Bronchial epithelial cell (primary cell): ENCODE results near the gene LGALS13. TPM values are rescaled to one million over a fixed set of nuclear protein-coding genes. Genes with fewer than 3 reads are reported as not detected.

ENCODE experiments used
- DNase-seq: peaks from one replicate; pipeline ENCODE4 v3.0.0-alpha.2; 2010; ENCODE audit warnings: low read depth
- FAIRE-seq: peaks from 2 replicates; lab custom pipeline; 2011; peaks lifted over from hg19 to GRCh38; lab: Jason Lieb, UNC
- H3K27me3 ChIP-seq: 2 replicates; pipeline ENCODE4 v1.5.1; 2011; ENCODE audit warnings: low read length; ENCODE audit not compliant: control insufficient read depth, insufficient read depth
- H3K36me3 ChIP-seq: 2 replicates; pipeline ENCODE4 v1.5.1; 2011; ENCODE audit warnings: low read length; ENCODE audit not compliant: control insufficient read depth, insufficient read depth
- H3K4me3 ChIP-seq: 2 replicates; pipeline ENCODE4 v1.5.1; 2011; ENCODE audit warnings: mild to moderate bottlenecking, low read depth, low read length, control low read depth
- total RNA-seq: library from RNA; depleted of rRNA; stranded (reverse); fragments of >200 nt; gene quantifications from 2 replicates; pipeline ENCODE4 v1.2.1, GENCODE V29; 2014
- TF ChIP-seq, protein P1 (sequence below): IDR thresholded peaks from 2 replicates; pipeline ENCODE4 v1.5.1; 2011; ENCODE audit warnings: mild to moderate bottlenecking, moderate library complexity, low read length, control low read depth, inconsistent platforms; ENCODE audit not compliant: insufficient read depth, severe bottlenecking

Gene LGALS13
- total RNA-seq, 1 donor from 2014 or later = not detected

- no peak for FAIRE-seq
- TF ChIP-seq, protein P1, sequence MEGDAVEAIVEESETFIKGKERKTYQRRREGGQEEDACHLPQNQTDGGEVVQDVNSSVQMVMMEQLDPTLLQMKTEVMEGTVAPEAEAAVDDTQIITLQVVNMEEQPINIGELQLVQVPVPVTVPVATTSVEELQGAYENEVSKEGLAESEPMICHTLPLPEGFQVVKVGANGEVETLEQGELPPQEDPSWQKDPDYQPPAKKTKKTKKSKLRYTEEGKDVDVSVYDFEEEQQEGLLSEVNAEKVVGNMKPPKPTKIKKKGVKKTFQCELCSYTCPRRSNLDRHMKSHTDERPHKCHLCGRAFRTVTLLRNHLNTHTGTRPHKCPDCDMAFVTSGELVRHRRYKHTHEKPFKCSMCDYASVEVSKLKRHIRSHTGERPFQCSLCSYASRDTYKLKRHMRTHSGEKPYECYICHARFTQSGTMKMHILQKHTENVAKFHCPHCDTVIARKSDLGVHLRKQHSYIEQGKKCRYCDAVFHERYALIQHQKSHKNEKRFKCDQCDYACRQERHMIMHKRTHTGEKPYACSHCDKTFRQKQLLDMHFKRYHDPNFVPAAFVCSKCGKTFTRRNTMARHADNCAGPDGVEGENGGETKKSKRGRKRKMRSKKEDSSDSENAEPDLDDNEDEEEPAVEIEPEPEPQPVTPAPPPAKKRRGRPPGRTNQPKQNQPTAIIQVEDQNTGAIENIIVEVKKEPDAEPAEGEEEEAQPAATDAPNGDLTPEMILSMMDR = no peak
Observed at GRCh38 chr19:39558624-39559117, 43.7 kb upstream of the LGALS13 start.

DNA sequence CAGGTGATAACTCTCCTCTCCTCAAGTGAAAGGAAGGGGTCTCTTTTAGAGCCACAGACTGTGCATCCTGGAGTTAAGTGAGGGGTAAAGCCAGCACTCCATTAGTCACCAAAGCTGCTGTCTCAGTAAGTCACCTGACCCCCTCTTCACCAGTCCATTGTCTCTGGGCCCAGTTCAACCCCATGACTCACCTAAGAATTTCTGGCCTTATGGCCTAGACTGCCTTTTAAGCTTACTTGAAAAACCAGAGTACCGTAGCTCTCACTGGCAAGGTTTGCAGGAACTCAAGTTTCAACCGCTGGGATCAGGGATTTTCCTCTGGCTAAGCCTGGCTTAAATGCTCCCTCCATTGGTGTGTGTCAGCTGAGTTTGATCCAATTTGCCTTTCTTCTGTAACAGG lies 38.9 kb upstream of the LGALS13 start:
- no peaks in the 10 kb centered on the region for H3K27me3 ChIP-seq
- TF ChIP-seq, protein P1 = no peak
- DNase-seq (peak; percentile 74), FAIRE-seq (peak; percentile 79)
- no peak overlapping the region for H3K4me3 ChIP-seq
- no peaks in the 10 kb centered on the region for H3K36me3 ChIP-seq

More at GRCh38 chr19:39558624-39559117, 43.7 kb upstream of the LGALS13 start:
- Histone ChIP-seq H3K4me3 (no peak overlapping the region), H3K27me3 (no peaks in the 10 kb centered on the region), H3K36me3 (no peaks in the 10 kb centered on the region)
- DNase-seq = no peak

- no peak for FAIRE-seq
- H3K4me3 ChIP-seq = no peak overlapping the region
- no peaks in the 10 kb centered on the region for H3K36me3 ChIP-seq
- H3K27me3 ChIP-seq = no peaks in the 10 kb centered on the region
- no peak for DNase-seq
- TF ChIP-seq, protein P1 = no peak
Observed at GRCh38 chr19:39566064-39566463, 36.3 kb upstream of the LGALS13 start.

DNA sequence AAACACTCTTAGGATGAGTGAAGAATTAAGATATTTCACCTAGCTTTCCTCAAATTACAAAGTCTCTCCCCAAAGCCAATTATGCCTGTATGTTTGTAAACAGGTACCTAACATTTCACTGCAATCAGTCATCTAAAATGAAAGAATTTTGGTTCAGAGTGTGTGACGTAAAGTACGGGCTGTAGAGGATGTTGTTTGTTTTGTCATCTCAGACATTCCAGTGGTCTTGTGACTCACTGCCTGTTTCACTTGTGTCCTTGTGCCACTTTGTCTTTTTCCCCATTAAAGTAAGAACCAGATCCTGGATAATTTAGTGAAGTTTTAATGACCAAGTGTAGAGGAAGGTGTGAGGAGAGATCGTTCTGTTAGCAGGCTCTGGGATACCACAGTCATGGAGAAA lies 33.7 kb upstream of the LGALS13 start:
- H3K36me3 ChIP-seq = no peaks in the 10 kb centered on the region
- no peak overlapping the region for H3K4me3 ChIP-seq
- peak; percentile 38 for DNase-seq
- no peaks in the 10 kb centered on the region for H3K27me3 ChIP-seq
- TF ChIP-seq, protein P1 = no peak
- no peak for FAIRE-seq

GRCh38 chr19:39582442-39582841 lies 19.9 kb upstream of the LGALS13 start:
- Histone ChIP-seq H3K36me3 (no peaks in the 10 kb centered on the region), H3K27me3 (no peaks in the 10 kb centered on the region), H3K4me3 (no peak overlapping the region)
- TF ChIP-seq, protein P1 = no peak
- DNase-seq (no peak), FAIRE-seq (peak; percentile 92)
